COLO829 (cell line): Measurements from ENCODE around the gene PRKAG2.
"Not testable (repeated sequence)": the region's sequence is repeated elsewhere in the genome, so short reads cannot be mapped to it uniquely, and the experiment has no call there.

ENCODE experiments used
- DNase-seq: peaks from one replicate; pipeline ENCODE4 v3.0.0; 2012; ENCODE audit warnings: low spot score

Gene PRKAG2

DNA sequence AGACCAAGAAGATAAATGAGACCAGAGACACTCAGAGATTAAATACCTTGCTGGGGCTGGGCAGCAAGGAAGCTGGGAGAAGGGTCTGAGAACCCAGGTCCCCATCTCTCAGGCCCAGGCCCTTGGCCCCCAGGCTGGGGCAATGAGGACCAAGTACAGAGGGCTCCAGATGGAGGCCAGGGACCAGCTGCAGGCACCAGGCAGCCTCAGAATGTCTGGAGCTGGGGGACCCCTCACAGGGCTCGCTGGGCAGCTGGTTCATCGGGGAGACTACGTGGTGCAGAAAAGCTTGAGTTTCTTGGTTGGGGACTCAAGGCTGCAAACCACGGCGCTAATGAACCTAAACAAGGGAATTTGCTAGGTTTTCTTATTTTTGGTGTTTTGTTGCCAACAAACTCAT is 75.6 kb downstream of the PRKAG2 start:
- no peak for DNase-seq

DNA sequence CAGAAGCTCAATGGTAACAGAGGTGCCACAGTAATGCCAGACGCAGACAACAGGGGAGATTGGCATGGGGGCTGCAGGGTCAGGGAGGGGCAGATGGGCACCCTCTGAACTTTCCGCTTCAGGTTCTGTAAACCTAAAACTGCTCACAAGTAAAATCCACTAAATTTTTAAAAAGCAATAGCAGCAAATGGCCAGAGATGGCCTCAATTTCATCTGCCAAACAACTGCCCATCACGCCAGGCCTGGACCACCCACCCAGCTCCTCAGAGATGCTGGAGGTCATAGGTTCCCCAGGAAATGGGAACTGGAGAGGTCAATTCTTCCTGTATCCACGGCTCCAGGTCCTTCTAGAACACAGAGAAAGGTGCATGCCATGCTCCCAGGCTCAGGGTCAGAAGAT is 76.1 kb downstream of the PRKAG2 start:
- DNase-seq = no peak

DNA sequence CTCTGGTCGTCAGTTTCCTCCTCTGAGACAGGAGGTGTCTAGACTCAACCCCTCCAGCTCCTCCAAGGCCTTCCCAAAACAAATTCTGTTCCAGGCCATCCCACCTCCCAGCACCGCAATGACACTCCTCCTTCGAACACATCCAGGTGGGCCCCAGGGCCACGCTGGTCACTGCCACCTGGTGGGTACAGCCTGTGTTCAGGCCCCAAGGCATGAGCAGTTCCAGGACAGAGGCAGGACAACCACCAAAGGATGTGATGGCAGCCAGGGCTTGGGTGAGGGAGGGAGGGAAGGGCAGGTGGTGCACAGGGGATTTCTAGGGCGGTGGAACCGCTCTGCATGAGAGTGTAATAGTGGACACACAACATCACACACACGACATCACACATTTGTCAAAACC is 76.5 kb downstream of the PRKAG2 start:
- DNase-seq = no peak

DNA sequence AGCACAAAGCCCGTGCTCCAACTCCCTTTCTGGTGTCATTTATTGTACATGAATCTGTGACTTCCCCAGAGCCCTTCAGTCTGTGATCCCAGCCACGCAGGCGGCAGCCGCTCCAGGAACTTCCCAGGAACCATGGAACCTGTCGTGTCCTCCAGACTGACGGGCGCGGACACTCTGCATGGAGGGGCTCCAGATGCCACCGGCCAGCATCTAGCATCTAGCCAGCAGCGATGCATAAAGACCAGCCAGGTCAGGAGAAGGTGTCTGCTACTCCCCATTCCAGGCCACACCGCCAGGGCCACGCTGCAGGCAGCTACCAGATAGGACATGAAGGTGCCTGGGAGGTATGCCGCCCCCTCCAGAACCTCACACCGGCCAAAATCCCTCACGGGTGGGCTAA is 77.4 kb downstream of the PRKAG2 start:
- no peak for DNase-seq

DNA sequence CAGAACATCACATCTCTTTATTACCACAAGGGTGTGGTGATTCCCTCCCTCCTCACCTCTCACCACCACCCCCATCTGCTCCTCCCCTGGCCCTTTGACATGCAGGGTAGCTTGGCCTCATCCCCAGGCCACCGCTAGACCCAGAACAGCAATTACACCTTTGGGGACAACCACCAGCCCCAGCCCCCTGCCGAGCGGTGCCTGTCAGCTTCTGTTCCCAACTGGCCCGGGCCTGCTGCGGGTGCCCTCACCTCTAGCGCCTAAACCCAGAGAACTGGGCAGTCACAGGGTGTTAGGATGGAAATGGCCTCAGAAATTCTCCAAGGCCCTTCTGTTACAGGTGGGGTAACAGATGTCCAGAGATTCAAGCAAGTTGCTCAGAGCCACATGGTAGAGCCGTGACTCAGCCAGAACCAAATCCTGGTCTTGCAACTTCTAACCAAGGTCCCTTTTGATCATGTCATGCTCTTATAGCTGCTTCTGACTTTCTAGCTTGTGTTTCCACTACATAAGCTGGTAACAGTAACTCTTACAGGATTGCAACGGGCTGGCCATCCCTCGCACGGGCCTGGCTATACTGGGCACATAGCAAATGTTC is 78.0 kb downstream of the PRKAG2 start:
- DNase-seq = no peak

DNA sequence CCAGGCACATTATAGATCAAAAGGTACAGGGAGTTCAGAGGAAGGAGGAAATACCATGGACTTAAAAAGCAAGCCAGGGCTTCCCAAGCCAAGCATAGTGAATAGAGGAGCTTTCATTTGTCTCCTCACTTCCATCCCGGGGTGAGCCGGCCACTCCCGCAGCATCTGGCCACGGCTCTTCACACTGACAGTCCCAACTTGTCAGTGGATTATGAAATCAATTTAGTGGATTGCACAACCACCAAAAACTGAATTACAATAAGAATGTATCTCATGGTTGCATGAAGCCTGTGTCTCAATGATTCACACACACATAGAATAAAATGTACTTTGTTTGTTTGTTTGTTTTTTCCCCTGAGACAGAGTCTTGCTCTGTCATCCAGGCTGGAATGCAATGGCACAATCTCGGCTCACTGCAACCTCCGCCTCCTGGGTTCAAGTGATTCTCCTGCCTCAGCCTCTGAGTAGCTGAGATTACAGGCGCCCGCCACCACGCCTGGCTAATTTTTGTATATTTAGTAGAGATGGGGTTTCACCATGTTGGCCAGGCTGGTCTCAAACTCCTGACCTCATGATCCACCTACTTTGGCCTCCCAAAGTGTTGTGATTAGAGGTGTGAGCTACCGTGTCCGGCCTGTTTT is 79.1 kb downstream of the PRKAG2 start:
- not testable (repeated sequence) for DNase-seq

DNA sequence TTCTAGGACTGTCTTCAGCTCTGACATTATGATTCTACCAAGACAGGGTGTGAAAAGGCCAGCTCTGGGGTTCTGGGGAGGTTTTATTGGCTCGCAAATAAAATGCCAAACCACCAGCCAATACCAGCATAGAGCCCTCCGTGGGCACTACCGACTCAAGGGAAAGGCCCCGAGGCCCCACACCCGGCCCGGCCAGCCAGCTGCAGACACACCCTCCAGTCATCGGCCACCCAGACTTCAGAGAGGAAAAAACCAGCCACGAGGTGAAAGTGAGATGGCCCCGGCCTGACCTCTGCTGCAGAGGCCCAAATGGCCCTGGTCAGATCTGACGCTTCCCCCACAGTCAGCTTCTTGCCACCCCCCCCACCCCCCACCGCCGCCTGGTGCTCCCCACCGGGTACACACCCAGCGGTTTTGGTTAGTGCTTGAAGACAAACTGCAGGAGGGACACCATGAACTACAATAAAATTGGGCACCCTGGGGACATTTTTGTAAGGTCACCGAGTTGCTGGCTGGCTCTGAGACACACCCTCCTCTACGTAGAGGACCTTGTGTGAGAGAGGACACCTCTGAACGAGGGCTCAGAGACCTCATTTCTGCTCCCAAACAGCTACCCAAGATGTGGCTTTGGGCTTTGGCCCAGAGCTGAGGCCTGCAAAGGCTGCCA is 79.9 kb downstream of the PRKAG2 start:
- DNase-seq = no peak

DNA sequence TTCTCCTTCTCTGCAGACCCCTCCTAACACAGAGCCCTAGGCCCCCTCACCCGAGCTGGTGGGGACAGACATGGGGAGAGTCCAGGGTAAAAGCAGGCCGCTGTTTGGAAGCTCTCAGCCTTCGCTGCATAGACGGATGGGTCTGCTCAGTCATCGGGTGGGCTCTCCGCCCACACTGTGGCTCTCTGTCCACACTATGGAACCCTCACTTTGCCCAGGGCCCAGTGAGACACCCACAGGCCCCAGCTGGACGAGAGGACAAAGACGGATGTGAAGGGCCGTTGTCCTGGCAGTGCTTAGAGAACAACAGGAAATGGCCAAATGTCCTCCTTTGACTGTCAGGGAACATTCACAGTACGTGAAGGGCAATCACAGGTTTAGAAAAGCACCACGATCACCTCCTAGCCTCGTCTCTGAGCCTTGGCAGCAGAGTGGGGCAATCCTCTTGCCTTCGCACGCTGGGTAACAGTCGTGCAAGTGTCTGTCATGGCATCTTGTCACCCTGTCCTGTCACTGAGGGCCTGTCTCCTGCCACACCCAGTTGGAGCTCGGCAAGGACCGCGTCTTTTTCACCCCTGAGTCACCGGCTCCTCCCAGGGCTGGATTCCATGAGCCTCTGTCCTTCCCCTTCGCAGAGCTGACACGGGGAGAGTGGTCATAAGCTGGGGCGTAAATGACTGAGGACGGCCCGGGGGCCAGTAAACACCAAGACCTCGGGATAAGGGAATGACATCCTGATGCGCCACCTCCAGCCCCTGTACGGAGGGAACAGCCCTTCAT is 80.6 kb downstream of the PRKAG2 start:
- DNase-seq = no peak

DNA sequence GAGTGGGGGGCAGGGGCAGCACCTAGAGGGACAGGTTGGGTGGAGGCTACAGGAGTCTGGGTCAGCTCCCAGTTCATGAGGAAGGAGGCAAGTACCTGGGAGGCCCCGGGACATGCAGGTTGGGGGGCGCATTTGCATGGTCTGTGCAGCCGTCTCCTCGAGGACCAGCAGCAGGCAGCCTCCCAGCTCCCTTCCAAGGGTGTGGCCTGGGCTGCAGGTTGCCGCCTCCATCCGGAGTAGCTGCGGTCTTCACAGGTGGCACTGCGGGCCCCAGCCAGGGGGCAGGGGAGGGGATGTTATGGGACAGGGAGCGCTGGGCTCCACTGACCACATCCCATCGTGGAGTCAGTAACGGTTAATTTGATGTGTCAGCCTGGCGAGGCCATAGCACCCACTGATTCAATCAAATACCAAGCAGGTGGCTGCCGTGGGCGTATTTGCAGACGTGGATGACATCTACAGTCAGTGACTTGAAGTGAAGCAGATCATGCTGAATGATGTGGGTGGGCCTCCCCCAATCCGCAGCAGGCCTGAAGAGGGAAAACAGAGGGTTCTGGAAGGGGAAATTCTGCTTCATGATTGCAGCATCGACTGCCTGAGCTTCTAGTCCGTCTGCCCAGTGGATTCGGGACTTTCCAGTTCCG is 81.6 kb downstream of the PRKAG2 start:
- DNase-seq = no peak

DNA sequence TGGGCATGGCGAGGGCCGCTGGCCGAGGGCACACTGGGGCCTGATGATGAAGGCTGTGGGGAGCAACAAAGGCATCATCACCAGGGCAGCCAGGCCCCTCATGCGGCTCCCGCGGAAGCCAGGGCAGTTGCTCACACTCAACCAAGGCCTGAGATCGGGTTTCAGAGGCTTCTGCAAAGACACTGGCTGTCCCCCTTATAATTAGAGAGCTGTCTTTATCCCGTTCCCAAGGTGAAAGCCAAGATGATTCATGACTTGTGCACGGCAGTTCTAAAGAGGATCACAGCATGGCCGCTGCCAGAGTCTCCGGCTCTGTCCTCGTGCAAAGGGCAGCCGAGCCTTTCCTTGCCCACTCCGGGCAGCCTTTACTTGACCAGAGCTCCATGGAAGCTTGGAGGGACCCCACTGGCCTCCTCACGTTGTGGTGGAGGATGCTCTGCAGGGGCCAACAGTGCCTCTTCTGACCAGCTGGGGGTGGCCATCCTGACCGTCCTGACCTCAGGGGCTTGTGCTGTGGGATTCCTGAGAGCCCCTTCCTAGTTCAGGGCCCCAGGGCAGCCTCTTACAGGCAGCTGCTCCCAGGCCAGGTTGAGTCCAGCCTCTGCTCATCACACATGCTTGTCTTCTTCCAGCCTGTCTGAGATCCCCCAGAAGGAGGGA is 82.3 kb downstream of the PRKAG2 start:
- no peak for DNase-seq

DNA sequence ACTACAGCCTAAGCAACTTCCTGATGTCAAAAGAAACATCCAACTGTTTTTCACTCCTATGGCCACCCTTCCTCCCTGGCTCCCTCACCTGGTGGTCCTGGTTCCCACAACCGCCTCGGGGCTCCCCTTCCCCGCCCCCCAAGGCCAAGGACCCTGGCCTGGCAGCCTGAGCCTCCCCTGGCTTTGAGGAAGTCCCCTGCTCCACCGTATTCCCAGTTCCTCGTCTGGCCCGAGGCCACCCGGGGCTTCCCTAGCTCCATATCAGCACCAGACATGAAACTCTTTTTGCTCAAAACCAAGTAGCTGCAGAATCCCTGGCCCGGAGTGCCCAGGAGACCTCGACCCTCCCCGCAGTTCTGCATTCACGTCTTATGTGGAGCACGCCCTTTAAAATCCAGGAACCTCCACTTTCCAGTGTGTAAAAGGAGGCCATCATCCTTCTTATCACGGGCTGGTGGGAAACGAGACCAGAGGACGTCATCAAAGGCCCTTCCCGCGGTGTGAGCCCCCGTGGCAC is 82.9 kb downstream of the PRKAG2 start:
- no peak for DNase-seq

DNA sequence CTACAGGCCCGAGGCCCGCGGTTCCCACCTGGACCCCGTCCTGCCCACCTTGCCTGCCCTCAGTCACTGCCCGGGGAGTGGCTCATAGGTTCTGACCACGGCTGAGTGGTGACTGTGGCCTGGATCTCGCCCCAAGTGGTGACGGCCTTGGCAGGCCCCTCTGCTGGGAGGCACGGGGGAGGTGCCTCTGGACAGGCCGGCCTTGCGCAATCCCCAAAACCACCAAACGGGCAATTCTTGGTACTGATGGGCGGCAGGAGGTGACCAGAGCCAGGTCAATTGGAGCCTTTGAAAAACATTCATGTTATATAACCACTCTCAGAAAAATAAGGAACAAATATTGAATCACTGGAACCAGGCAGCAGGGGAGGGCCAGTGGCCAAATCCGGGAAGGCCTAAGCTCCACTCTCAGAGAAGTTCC is 83.4 kb downstream of the PRKAG2 start:
- no peak for DNase-seq

DNA sequence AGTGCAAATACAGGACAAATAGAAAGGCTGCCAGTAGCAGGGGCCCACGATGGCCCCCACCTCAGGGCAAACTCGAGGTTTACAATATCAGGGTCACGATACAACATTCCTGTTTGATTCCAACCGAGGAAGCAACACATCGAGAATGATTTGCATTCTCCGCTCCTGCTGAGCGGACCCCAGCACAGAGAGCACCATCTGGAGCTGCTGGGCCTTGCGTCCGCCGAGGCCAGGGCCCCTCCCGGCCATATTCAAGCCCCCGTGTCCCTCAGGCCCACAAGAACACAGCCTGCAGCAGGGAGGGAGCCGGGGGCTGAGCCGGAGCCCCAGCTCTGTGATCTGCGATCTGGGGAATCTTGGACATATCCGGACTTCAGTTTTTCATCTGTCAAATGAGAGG is 84.3 kb downstream of the PRKAG2 start:
- no peak for DNase-seq

DNA sequence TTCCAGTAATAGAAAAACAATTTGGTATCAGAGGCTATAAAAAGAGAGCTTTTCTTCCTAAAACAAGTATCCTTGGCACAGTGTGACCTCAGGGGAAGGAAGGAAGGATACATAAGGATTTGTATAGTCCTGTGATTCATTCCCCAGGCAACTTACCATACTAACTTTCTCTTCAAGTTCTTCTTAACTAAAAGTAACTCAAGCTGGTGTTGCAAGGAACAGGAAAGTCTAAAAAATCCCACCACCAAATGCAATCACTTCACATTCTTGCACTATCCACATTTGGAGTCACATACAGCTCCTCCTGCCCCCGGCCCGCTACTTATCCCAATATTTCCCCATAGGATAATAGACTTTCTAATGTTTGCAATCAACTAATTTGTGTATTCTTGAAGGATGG is 84.8 kb downstream of the PRKAG2 start:
- no peak for DNase-seq

DNA sequence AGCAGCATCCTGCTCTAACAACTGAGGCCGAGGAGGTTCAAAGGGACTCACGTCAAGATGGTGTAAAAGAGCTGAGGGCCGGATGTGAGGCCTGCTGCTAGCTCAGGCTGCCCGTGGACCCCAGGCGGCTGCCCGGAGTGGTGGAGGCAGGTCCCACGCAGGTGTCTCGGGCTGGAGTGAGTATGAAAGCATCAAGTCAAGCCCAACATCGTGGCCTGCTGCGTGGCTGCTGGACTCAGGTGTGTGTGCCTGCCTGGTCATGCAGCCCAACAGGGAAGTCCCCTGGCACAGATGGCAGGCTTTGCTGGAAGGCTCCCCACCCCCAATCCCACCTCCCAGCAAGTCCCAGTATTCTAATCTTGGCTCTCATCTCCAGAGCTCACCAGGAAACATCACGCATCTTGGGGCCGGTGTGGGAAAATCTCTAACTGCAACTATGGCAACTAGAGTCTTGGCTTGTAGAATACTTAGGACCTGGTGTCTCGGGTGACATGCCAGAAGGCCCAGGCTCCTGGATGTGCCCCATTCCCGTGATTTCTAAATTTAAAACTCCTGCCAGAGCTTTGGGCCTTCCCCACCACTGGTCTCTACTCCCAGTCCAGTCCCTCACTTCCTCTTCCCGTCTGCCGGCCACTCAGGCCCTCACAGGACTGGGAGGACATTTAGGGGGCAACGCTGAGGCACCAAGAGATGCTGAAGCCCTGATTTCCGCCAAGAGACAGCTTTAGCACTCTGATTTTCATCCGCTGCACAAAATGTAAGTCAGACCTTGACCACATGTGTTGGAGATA is 85.9 kb downstream of the PRKAG2 start:
- no peak for DNase-seq

DNA sequence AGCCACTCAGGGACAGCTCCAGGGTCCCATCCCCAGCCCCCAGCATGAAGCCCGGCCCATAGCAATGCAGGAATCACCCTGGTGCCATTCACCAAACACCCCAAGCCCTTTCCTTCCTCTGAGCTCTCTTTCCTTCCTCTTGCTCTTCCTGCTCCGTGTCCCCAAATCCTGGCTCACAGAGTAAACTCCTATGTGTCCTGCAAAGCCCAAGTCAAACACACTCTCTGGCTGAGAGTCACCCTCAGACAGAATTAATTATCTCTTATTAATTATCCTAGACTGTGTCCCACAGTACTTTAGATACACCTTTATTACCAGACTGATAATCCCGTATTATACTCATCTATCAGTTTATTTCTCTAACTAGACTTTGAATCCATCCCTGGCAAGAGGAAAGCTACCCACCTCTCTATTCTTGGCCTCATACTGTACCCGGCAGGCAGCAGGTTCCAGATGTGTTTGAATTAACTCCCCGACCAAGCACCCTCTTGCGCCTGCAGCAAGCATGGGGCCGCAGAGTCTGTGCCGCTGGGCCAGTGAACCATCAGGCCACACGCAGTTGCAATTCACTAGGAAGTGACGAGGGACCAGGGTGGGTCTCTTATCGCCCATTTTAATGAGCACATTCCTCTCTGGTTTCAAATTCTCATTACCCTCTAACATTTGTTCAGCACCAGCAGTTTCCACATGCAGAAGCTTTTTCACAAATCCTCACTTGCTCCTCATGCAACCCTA is 86.7 kb downstream of the PRKAG2 start:
- DNase-seq = no peak

DNA sequence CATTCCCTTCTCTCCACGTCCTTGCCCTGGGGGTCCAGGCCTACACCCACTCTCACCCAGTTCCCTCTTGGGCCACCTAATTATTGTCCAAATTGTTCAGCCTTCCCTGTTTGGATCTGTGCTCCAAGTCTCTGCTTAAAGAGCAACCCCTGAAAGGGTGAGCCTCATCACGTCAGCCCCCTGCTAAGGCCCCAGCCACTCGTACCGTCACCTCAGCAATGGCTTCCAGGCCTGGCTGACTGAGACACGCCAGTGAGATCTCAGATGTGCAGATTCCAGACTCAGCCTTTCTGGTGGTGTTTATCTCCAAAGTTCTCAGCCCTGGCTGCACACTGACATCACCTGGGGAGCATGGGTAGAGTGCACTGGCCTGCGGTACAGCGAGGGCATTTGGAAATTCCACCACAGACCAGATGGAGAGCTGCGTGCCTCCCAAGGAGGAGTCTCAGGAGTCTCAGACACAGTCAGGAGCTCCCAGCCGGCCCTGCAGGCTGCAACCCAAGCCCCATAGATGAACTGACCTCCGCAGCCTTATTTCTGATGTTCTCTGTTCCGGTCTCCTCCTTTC is 87.5 kb downstream of the PRKAG2 start:
- DNase-seq = no peak

DNA sequence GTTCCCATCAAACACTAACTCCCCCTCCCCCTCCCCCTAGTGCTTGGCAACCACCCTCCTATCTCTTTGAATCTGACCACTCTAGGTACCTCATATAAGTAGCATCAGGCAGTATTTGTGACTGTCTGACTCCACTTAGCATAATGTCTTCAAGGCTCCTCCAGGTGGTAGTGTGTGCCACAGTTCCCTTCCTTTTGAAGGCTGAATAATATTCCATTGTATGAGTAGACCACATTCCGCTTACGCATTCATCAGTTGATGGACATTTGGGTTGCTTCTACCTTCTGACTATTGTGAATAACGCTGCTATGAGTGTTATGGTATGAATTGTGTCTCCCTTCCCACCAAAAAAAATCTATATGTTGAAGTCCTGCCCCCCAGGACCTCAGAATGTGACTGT is 89.6 kb downstream of the PRKAG2 start:
- no peak for DNase-seq

DNA sequence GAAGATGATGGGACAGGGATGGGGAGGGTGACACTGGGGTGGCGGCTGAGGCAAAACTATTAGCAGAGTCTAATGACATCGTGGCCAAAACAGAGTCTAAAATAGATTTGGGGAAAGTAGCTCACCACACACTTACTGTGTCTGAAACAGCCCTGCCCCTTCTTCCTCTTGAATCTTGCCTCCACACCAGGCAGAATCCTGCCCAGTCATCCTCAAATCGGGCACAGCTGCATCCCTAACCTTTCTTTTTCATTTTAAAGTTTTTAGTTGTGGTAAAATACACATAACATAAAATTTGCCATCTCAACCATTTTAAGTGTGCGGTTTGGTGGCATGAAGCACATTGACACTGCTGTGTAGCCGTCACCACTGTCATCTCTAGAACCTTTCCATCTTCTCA is 90.0 kb downstream of the PRKAG2 start:
- no peak for DNase-seq

DNA sequence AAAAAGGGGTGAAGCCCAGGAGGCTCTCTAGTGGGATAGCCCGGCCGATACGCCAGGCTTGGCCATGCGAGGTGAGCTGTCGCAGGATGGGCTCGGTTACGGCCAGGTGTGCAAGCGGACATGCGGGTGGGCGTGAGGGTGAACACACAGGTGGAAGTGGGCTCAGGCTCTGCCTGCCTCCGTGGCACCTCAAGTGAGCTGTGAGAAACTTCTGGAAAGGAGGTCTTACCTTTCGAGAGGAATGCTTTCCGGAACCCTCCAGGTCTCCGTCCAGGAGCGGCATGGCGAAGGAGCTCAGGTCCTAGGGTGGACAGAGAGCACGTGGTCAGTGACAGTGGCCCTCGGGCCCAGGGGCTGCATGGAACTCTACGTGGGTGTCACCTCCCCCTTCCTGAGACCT is 90.7 kb downstream of the PRKAG2 start:
- no peak for DNase-seq
